HCT116 (cell line): ENCODE data around the gene CDH4. TPM values are rescaled to one million over a fixed set of nuclear protein-coding genes. Genes with fewer than 3 reads are reported as not detected.

Experiments used
- ATAC-seq: fragments of 200-7000 bp; cut with Tn5 transposase; 2 replicates; pipeline ENCODE4 v1.9.1; 2020; ENCODE audit warnings: mild to moderate bottlenecking, moderate library complexity
- BruUV-seq: library from RNA; stranded (reverse); fragments of 400-500 nt; replicated peaks from 2 replicates; lab custom pipeline; 2021; lab: Mats Ljungman, UMichigan
- CTCF ChIA-PET: fragments of 300-600 bp; sonication (Branson Sonifier 250); formaldehyde crosslinking; loops from one replicate; lab custom pipeline; 2021; ENCODE audit warnings: antibody characterized with exemption; lab: Charles Lee
- POLR2A ChIA-PET: fragments of 300-600, 350-600 bp; sonication (Branson Sonifier 250); formaldehyde crosslinking; loops from one replicate; lab custom pipeline; 2021; ENCODE audit warnings: antibody characterized with exemption; lab: Charles Lee
- RAD21 ChIA-PET, 2 experiments: fragments of 300-600 bp; sonication (Branson Sonifier 250); formaldehyde crosslinking; loops; one replicate each; lab custom pipeline; 2023; ENCODE audit warnings: low total read pairs in 2 of 2; ENCODE audit not compliant: uncharacterized antibody in 2 of 2, unreplicated experiment in 2 of 2, low non-redundant PET in 1 of 2; lab: Charles Lee
- DNase-seq: peaks from one replicate; pipeline ENCODE4 v3.0.0-alpha.2; 2010; ENCODE audit warnings: low read depth, low spot score
- H2AFZ ChIP-seq: fragments of 200-600 bp; shearing (Covaris generic), sonication (generic); 2 replicates; pipeline ENCODE4 v1.6.1; 2017; ENCODE audit warnings: low read depth, mixed run types, mixed read lengths, antibody characterized with exemption, low read length; ENCODE audit not compliant: poor library complexity, severe bottlenecking
- H3K27ac ChIP-seq: 2 replicates; pipeline ENCODE4 v1.5.1; 2012; ENCODE audit warnings: low read depth, low read length
- H3K27me3 ChIP-seq: fragments of 200-600 bp; sonication (generic); 2 replicates; pipeline ENCODE4 v1.6.1; 2016; ENCODE audit warnings: mixed run types, low read length, mixed read lengths; ENCODE audit not compliant: insufficient read depth
- H3K36me3 ChIP-seq, 2 experiments: fragments of 200-500 bp in 1 of 2; fragments of 200-600 bp in 1 of 2; sonication (Bioruptor generic) in 1 of 2; sonication (generic) in 1 of 2; 2 replicates each; pipeline versions ENCODE4 v1.5.1 to v1.6.1; 2014 to 2016; ENCODE audit warnings: low read length in 2 of 2, inconsistent platforms in 1 of 2, mixed read lengths in 1 of 2, mixed run types in 1 of 2; ENCODE audit not compliant: insufficient read depth in 2 of 2, control insufficient read depth in 1 of 2
- H3K4me1 ChIP-seq, 2 experiments: fragments of 200-600 bp in 1 of 2; sonication (generic) in 1 of 2; 2 replicates each; pipeline versions ENCODE4 v1.5.1 to v1.6.1; 2012 to 2017; ENCODE audit warnings: low read length in 2 of 2, inconsistent platforms in 1 of 2, mild to moderate bottlenecking in 1 of 2, mixed read lengths in 1 of 2, mixed run types in 1 of 2, moderate library complexity in 1 of 2; ENCODE audit not compliant: insufficient read depth in 2 of 2, control insufficient read depth in 1 of 2
- H3K4me2 ChIP-seq: fragments of 200-600 bp; sonication (generic); 2 replicates; pipeline ENCODE4 v1.6.1; 2017; ENCODE audit warnings: mixed run types, low read length, mixed read lengths
- H3K4me3 ChIP-seq, 2 experiments: fragments of 200-600 bp in 1 of 2; sonication (generic) in 1 of 2; replicated peaks in 1 of 2; 2 replicates each; pipeline ENCODE4 v1.5.1; 2011 to 2016; ENCODE audit warnings: low read length in 2 of 2, control low read depth in 1 of 2, low read depth in 1 of 2, mild to moderate bottlenecking in 1 of 2, mixed read lengths in 1 of 2, mixed run types in 1 of 2
- H3K79me2 ChIP-seq: fragments of 200-600 bp; sonication (generic); 2 replicates; pipeline ENCODE4 v1.6.1; 2017; ENCODE audit warnings: mild to moderate bottlenecking, mixed run types, low read length, moderate library complexity, mixed read lengths; ENCODE audit not compliant: insufficient read depth
- H3K9ac ChIP-seq: fragments of 200-600 bp; sonication (generic); 2 replicates; pipeline ENCODE4 v1.6.1; 2016; ENCODE audit warnings: low read length, mixed read lengths
- H3K9me2 ChIP-seq: fragments of 200-600 bp; sonication (generic), shearing (Covaris generic); 2 replicates; pipeline ENCODE4 v1.6.1; 2017; ENCODE audit warnings: mixed run types, mild to moderate bottlenecking, moderate library complexity; ENCODE audit not compliant: insufficient read depth
- H3K9me3 ChIP-seq, 2 experiments: fragments of 200-500 bp in 1 of 2; fragments of 200-600 bp in 1 of 2; sonication (Bioruptor generic) in 1 of 2; sonication (generic) in 1 of 2; 2 replicates each; pipeline ENCODE4 v1.6.1; 2014 to 2017; ENCODE audit warnings: low read length in 2 of 2, mixed read lengths in 2 of 2, inconsistent platforms in 1 of 2, low read depth in 1 of 2, mild to moderate bottlenecking in 1 of 2, mixed run types in 1 of 2, moderate library complexity in 1 of 2; ENCODE audit not compliant: control insufficient read depth in 1 of 2, insufficient read depth in 1 of 2
- H4K20me1 ChIP-seq: fragments of 200-600 bp; sonication (generic), shearing (Covaris generic); 2 replicates; pipeline ENCODE4 v1.6.1; 2017; ENCODE audit warnings: mixed run types, mild to moderate bottlenecking, moderate library complexity; ENCODE audit not compliant: insufficient read depth
- CBX3 ChIP-seq: IDR thresholded peaks from 2 replicates; pipeline ENCODE4 v1.6.1; 2012; ENCODE audit warnings: low read depth
- EZH2 ChIP-seq: fragments of 200-600 bp; sonication (generic); IDR thresholded peaks from 2 replicates; pipeline ENCODE4 v1.6.1; 2017; ENCODE audit warnings: antibody characterized with exemption, mixed run types
- intact Hi-C: fragments of 100-400 bp; cut with micrococcal nuclease; formaldehyde crosslinking; loops from 2 replicates; pipeline ENCODE4 v1.10.0; 2022
- total RNA-seq: library from RNA; stranded (reverse); gene quantifications from one replicate; pipeline ENCODE4 v1.2.1, GENCODE V29; 2021; ENCODE audit not compliant: unreplicated experiment
- TF ChIP-seq, protein P1 (sequence below): IDR thresholded peaks from 2 replicates; pipeline ENCODE4 v1.6.1; 2012
- TF ChIP-seq, protein P2 (sequence below): IDR thresholded peaks from 2 replicates; pipeline ENCODE4 v1.6.1; 2012; ENCODE audit warnings: low read depth

Gene CDH4
- total RNA-seq, 1 experiment from 2014 or later: not detected

DNA sequence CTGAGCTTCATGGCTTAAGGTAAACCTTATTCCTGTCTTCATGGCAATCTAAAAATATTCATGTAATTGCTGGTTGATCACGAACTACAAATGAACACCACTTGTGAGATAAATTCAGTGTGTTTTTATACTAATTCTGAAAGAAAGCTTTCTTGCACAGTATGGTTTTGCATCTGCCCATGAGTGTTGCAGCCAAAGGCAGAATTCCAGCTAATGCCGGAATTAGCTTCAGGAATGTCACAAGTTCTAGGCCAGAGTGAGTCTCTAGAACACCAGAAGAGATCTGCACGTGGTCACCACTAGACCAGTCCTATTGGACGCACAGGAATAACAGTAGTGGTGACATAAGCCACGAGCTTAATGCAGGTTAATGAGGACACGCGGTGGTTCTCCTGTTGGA lies 223.7 kb downstream of the CDH4 start:
- ChIA-PET RAD21 (no interaction called here), POLR2A (no interaction called here), CTCF (no interaction called here)
- Histone ChIP-seq H3K9ac (no peak overlapping the region), H3K27ac (no peak overlapping the region), H3K4me1 (no peaks in the 10 kb centered on the region), H3K9me3 (no peaks in the 10 kb centered on the region; a peak in 3 of 4 replicates), H3K36me3 (no peaks in the 10 kb centered on the region), H3K4me3 (no peak overlapping the region), H2AFZ (no peak overlapping the region), H3K4me2 (no peak overlapping the region), H3K9me2 (no peaks in the 10 kb centered on the region), H3K27me3 (no peaks in the 10 kb centered on the region), H3K79me2 (no peaks in the 10 kb centered on the region), H4K20me1 (no peaks in the 10 kb centered on the region)
- DNase-seq (no peak), ATAC-seq (no peak)
- TF ChIP-seq, protein P1, sequence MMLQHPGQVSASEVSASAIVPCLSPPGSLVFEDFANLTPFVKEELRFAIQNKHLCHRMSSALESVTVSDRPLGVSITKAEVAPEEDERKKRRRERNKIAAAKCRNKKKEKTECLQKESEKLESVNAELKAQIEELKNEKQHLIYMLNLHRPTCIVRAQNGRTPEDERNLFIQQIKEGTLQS: no peak
- no peak for TF ChIP-seq CBX3
- intact Hi-C loops: no loop called here
- BruUV-seq: no TSS peak

DNA sequence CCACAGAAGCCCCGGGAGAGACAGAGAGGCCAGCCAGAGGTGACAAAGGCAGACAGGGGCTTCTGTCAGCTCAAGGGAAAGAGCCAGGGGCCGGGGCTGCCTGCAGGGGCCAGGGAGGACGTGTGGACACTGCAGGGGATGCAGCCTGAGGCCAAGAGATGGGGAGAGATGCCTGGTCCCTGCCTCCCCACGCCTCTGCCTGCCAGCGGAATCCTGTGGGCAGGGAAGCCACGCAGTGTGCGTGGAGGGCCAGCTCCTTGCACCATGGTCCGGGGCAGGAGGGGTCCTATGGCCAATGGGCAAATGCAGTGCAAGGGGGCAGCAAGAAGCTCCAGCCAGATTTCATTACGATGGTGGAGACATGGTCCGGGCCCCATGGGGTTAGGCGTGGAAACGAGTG lies 224.9 kb downstream of the CDH4 start:
- no peaks in the 10 kb centered on the region for H4K20me1 ChIP-seq
- no peak for TF ChIP-seq EZH2
- TF ChIP-seq, protein P2, sequence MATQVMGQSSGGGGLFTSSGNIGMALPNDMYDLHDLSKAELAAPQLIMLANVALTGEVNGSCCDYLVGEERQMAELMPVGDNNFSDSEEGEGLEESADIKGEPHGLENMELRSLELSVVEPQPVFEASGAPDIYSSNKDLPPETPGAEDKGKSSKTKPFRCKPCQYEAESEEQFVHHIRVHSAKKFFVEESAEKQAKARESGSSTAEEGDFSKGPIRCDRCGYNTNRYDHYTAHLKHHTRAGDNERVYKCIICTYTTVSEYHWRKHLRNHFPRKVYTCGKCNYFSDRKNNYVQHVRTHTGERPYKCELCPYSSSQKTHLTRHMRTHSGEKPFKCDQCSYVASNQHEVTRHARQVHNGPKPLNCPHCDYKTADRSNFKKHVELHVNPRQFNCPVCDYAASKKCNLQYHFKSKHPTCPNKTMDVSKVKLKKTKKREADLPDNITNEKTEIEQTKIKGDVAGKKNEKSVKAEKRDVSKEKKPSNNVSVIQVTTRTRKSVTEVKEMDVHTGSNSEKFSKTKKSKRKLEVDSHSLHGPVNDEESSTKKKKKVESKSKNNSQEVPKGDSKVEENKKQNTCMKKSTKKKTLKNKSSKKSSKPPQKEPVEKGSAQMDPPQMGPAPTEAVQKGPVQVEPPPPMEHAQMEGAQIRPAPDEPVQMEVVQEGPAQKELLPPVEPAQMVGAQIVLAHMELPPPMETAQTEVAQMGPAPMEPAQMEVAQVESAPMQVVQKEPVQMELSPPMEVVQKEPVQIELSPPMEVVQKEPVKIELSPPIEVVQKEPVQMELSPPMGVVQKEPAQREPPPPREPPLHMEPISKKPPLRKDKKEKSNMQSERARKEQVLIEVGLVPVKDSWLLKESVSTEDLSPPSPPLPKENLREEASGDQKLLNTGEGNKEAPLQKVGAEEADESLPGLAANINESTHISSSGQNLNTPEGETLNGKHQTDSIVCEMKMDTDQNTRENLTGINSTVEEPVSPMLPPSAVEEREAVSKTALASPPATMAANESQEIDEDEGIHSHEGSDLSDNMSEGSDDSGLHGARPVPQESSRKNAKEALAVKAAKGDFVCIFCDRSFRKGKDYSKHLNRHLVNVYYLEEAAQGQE: no peak
- ATAC-seq (no peak), DNase-seq (no peak)
- no peak overlapping the region for H3K4me3 ChIP-seq
- no peaks in the 10 kb centered on the region for H3K79me2 ChIP-seq
- no peaks in the 10 kb centered on the region for H3K4me1 ChIP-seq
- no peaks in the 10 kb centered on the region for H3K36me3 ChIP-seq
- no peak overlapping the region for H3K9ac ChIP-seq
- no TSS peak for BruUV-seq
- no peak overlapping the region for H3K4me2 ChIP-seq
- no peaks in the 10 kb centered on the region for H3K27me3 ChIP-seq
- RAD21 ChIA-PET: no interaction called here
- POLR2A ChIA-PET: no interaction called here
- intact Hi-C loops: no loop called here
- no peaks in the 10 kb centered on the region for H3K9me2 ChIP-seq
- no peak overlapping the region for H2AFZ ChIP-seq
- CTCF ChIA-PET: no interaction called here
- no peaks in the 10 kb centered on the region; a peak in 3 of 4 replicates for H3K9me3 ChIP-seq
- H3K27ac ChIP-seq: no peak overlapping the region
